ENCODE measurements around the gene GKN2.

The GKN2 gene

GRCh38 chr2:68925295-68925896 lies 27.3 kb downstream of the GKN2 start:
- Histone ChIP-seq H2BK120ac (ENCODE audit: low read depth, low read length) (no peak overlapping the region), H3K18ac (ENCODE audit: low read length) (no peak overlapping the region), H3K23ac (ENCODE audit: low read length) (no peak overlapping the region), H3K36me3 (ENCODE audit: control insufficient read depth, insufficient read depth, low read length) (no peaks in the 10 kb centered on the region), H3K27ac (ENCODE audit: low read depth, low read length) (no peak overlapping the region), H3K79me1 (ENCODE audit: low read length) (no peaks in the 10 kb centered on the region), H3K4me2 (ENCODE audit: low read length) (no peak overlapping the region), H4K8ac (ENCODE audit: low read depth, low read length) (no peak overlapping the region), H3K27me3 (ENCODE audit: insufficient read depth, low read length, poor library complexity) (no peaks in the 10 kb centered on the region), H3K4me3 (ENCODE audit: low read length) (no peak overlapping the region), H3K56ac (ENCODE audit: low read length) (peak overlapping the region; percentile 34), H3K4ac (ENCODE audit: low read depth, low read length) (no peak overlapping the region), H3K4me1 (ENCODE audit: control insufficient read depth, low read depth, low read length) (no peaks in the 10 kb centered on the region), H4K5ac (ENCODE audit: low read length) (no peak overlapping the region), H3K9ac (ENCODE audit: low read length) (no peak overlapping the region), H3K79me2 (ENCODE audit: control insufficient read depth, insufficient read depth, low read length) (no peaks in the 10 kb centered on the region), H2AK5ac (ENCODE audit: low read length) (no peak overlapping the region), H2BK15ac (replicated peaks; ENCODE audit: low read depth) (no peak overlapping the region), H2BK5ac (ENCODE audit: low read length) (no peak overlapping the region)
- peak; percentile 62 for DNase-seq
- WGBS (ENCODE audit: extremely low coverage, insufficient coverage, low lambda C conversion rate) = no CpG with 5 or more reads among the region's 9 CpGs

- Histone ChIP-seq H3K27ac (ENCODE audit: low read depth, low read length) (no peak overlapping the region), H3K4me1 (ENCODE audit: control insufficient read depth, low read depth, low read length) (no peaks in the 10 kb centered on the region), H4K8ac (ENCODE audit: low read depth, low read length) (no peak overlapping the region), H2AK5ac (ENCODE audit: low read length) (no peak overlapping the region), H3K4me2 (ENCODE audit: low read length) (no peak overlapping the region), H2BK120ac (ENCODE audit: low read depth, low read length) (no peak overlapping the region), H3K18ac (ENCODE audit: low read length) (no peak overlapping the region), H4K5ac (ENCODE audit: low read length) (no peak overlapping the region), H3K27me3 (ENCODE audit: insufficient read depth, low read length, poor library complexity) (no peaks in the 10 kb centered on the region), H3K4ac (ENCODE audit: low read depth, low read length) (no peak overlapping the region), H3K36me3 (ENCODE audit: control insufficient read depth, insufficient read depth, low read length) (no peaks in the 10 kb centered on the region), H3K4me3 (ENCODE audit: low read length) (no peak overlapping the region), H3K23ac (ENCODE audit: low read length) (no peak overlapping the region), H3K79me2 (ENCODE audit: control insufficient read depth, insufficient read depth, low read length) (no peaks in the 10 kb centered on the region), H2BK5ac (ENCODE audit: low read length) (no peak overlapping the region), H3K79me1 (ENCODE audit: low read length) (no peaks in the 10 kb centered on the region), H2BK15ac (replicated peaks; ENCODE audit: low read depth) (no peak overlapping the region), H3K56ac (ENCODE audit: low read length) (no peak overlapping the region), H3K9ac (ENCODE audit: low read length) (no peak overlapping the region)
- no peak for DNase-seq
- no CpG with 5 or more reads among the region's 4 CpGs for WGBS (ENCODE audit: extremely low coverage, insufficient coverage, low lambda C conversion rate)
These were observed 31.0 kb downstream of the GKN2 start for GRCh38 chr2:68921646-68922045.

GRCh38 chr2:68920481-68921170 lies 32.1 kb downstream of the GKN2 start:
- no peak overlapping the region for H3K4me3 ChIP-seq (ENCODE audit: low read length)
- no peaks in the 10 kb centered on the region for H3K27me3 ChIP-seq (ENCODE audit: insufficient read depth, low read length, poor library complexity)
- no CpG with 5 or more reads among the region's 6 CpGs for WGBS (ENCODE audit: extremely low coverage, insufficient coverage, low lambda C conversion rate)
- H3K79me2 ChIP-seq (ENCODE audit: control insufficient read depth, insufficient read depth, low read length) = no peaks in the 10 kb centered on the region
- H3K9ac ChIP-seq (ENCODE audit: low read length) = no peak overlapping the region
- no peaks in the 10 kb centered on the region for H3K4me1 ChIP-seq (ENCODE audit: control insufficient read depth, low read depth, low read length)
- no peak overlapping the region for H3K27ac ChIP-seq (ENCODE audit: low read depth, low read length)
- H2BK5ac ChIP-seq (ENCODE audit: low read length) = no peak overlapping the region
- no peak overlapping the region for H2BK120ac ChIP-seq (ENCODE audit: low read depth, low read length)
- H2AK5ac ChIP-seq (ENCODE audit: low read length) = no peak overlapping the region
- H4K8ac ChIP-seq (ENCODE audit: low read depth, low read length) = no peak overlapping the region
- H3K79me1 ChIP-seq (ENCODE audit: low read length) = no peaks in the 10 kb centered on the region
- no peak overlapping the region for H4K5ac ChIP-seq (ENCODE audit: low read length)
- H3K18ac ChIP-seq (ENCODE audit: low read length) = no peak overlapping the region
- no peak overlapping the region for H3K4ac ChIP-seq (ENCODE audit: low read depth, low read length)
- H2BK15ac ChIP-seq (replicated peaks; ENCODE audit: low read depth) = no peak overlapping the region
- no peak for DNase-seq
- no peak overlapping the region for H3K23ac ChIP-seq (ENCODE audit: low read length)
- no peak overlapping the region for H3K56ac ChIP-seq (ENCODE audit: low read length)
- H3K36me3 ChIP-seq (ENCODE audit: control insufficient read depth, insufficient read depth, low read length) = no peaks in the 10 kb centered on the region
- no peak overlapping the region for H3K4me2 ChIP-seq (ENCODE audit: low read length)

GRCh38 chr2:68918497-68918896 lies 34.2 kb downstream of the GKN2 start:
- Histone ChIP-seq H3K56ac (ENCODE audit: low read length) (no peak overlapping the region), H2BK5ac (ENCODE audit: low read length) (no peak overlapping the region), H2AK5ac (ENCODE audit: low read length) (no peak overlapping the region), H3K27me3 (ENCODE audit: insufficient read depth, low read length, poor library complexity) (no peaks in the 10 kb centered on the region), H3K36me3 (ENCODE audit: control insufficient read depth, insufficient read depth, low read length) (no peaks in the 10 kb centered on the region), H2BK120ac (ENCODE audit: low read depth, low read length) (no peak overlapping the region), H3K18ac (ENCODE audit: low read length) (no peak overlapping the region), H3K4me2 (ENCODE audit: low read length) (no peak overlapping the region), H4K5ac (ENCODE audit: low read length) (no peak overlapping the region), H3K4me3 (ENCODE audit: low read length) (no peak overlapping the region), H3K4ac (ENCODE audit: low read depth, low read length) (no peak overlapping the region), H3K4me1 (ENCODE audit: control insufficient read depth, low read depth, low read length) (no peaks in the 10 kb centered on the region), H2BK15ac (replicated peaks; ENCODE audit: low read depth) (no peak overlapping the region), H3K9ac (ENCODE audit: low read length) (no peak overlapping the region), H4K8ac (ENCODE audit: low read depth, low read length) (no peak overlapping the region), H3K79me1 (ENCODE audit: low read length) (no peaks in the 10 kb centered on the region), H3K27ac (ENCODE audit: low read depth, low read length) (no peak overlapping the region), H3K23ac (ENCODE audit: low read length) (no peak overlapping the region), H3K79me2 (ENCODE audit: control insufficient read depth, insufficient read depth, low read length) (no peaks in the 10 kb centered on the region)
- WGBS (ENCODE audit: extremely low coverage, insufficient coverage, low lambda C conversion rate) = no CpG with 5 or more reads among the region's 7 CpGs
- peak; percentile 71 for DNase-seq

DNA sequence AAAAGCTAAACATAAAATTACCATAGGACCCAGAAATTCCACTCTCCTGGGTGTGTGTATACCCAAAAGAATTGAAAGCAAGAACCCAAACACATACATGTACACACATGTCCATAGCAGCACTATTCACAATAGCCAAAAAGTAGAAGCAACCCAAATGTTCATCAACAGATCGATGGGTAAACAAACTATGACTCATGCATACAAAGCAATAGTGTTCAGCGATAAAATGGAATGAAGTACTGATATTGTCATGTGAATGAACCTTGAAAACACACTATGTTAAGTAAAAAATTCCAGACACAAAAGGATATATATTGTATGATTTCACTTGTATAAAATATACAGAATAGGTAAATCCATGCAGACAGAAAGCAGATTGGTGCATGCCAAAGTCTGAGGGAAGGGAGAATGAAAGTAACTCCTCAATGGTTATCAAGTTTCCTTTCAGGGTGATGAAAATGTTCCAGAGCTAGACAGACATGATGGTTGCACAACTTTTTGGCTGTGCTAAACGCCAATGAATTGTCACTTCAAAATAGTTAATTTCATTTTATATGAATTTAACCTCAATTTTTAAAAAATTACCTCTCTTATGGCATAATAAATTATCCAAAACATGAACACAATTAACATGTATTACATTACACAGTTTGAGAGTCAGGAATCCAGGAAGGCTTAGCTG lies 35.5 kb downstream of the GKN2 start:
- Histone ChIP-seq H3K79me2 (ENCODE audit: control insufficient read depth, insufficient read depth, low read length) (no peaks in the 10 kb centered on the region), H2BK5ac (ENCODE audit: low read length) (no peak overlapping the region), H3K18ac (ENCODE audit: low read length) (no peak overlapping the region), H2BK15ac (replicated peaks; ENCODE audit: low read depth) (no peak overlapping the region), H3K36me3 (ENCODE audit: control insufficient read depth, insufficient read depth, low read length) (no peaks in the 10 kb centered on the region), H3K4me3 (ENCODE audit: low read length) (no peak overlapping the region), H3K56ac (ENCODE audit: low read length) (no peak overlapping the region), H2BK120ac (ENCODE audit: low read depth, low read length) (no peak overlapping the region), H3K27me3 (ENCODE audit: insufficient read depth, low read length, poor library complexity) (no peaks in the 10 kb centered on the region), H3K9ac (ENCODE audit: low read length) (no peak overlapping the region), H3K4me2 (ENCODE audit: low read length) (no peak overlapping the region), H3K27ac (ENCODE audit: low read depth, low read length) (no peak overlapping the region), H4K8ac (ENCODE audit: low read depth, low read length) (no peak overlapping the region), H3K4ac (ENCODE audit: low read depth, low read length) (no peak overlapping the region), H3K79me1 (ENCODE audit: low read length) (no peaks in the 10 kb centered on the region), H3K23ac (ENCODE audit: low read length) (no peak overlapping the region), H4K5ac (ENCODE audit: low read length) (no peak overlapping the region), H2AK5ac (ENCODE audit: low read length) (no peak overlapping the region), H3K4me1 (ENCODE audit: control insufficient read depth, low read depth, low read length) (no peaks in the 10 kb centered on the region)
- no peak for DNase-seq
- WGBS (ENCODE audit: extremely low coverage, insufficient coverage, low lambda C conversion rate) = no CpG with 5 or more reads among the region's 3 CpGs
